GM18858 (cell line): ENCODE results near the gene TECPR1.

ENCODE experiments used
- ATAC-seq: cut with Tn5 transposase; IDR thresholded peaks from one replicate; pipeline ENCODE4 v1.9.1; 2021; ENCODE audit not compliant: unreplicated experiment

The TECPR1 gene

GRCh38 chr7:98196706-98197605 is 55.1 kb downstream of the TECPR1 start:
- no peak for ATAC-seq

GRCh38 chr7:98194672-98195457 is 57.2 kb downstream of the TECPR1 start:
- ATAC-seq = no peak

GRCh38 chr7:98194186-98194585 is 57.8 kb downstream of the TECPR1 start:
- no peak for ATAC-seq

GRCh38 chr7:98193474-98194180 is 58.4 kb downstream of the TECPR1 start:
- no peak for ATAC-seq

GRCh38 chr7:98192781-98193457 is 59.1 kb downstream of the TECPR1 start:
- no peak for ATAC-seq

GRCh38 chr7:98191668-98192431 is 60.2 kb downstream of the TECPR1 start:
- ATAC-seq = no peak

- ATAC-seq = no peak
Observed at GRCh38 chr7:98189559-98189958, 62.5 kb downstream of the TECPR1 start.

- no peak for ATAC-seq
Observed at GRCh38 chr7:98187138-98187502, 64.9 kb downstream of the TECPR1 start.

GRCh38 chr7:98186452-98187137 is 65.4 kb downstream of the TECPR1 start:
- no peak for ATAC-seq

- ATAC-seq = no peak
Observed at GRCh38 chr7:98185101-98185500, 66.9 kb downstream of the TECPR1 start.

- ATAC-seq = no peak
Observed at GRCh38 chr7:98180751-98181150, 71.3 kb downstream of the TECPR1 start.

- ATAC-seq = no peak
Observed at GRCh38 chr7:98178762-98179490, 73.1 kb downstream of the TECPR1 start.

GRCh38 chr7:98178321-98178720 is 73.7 kb downstream of the TECPR1 start:
- no peak for ATAC-seq

GRCh38 chr7:98177553-98177952 is 74.5 kb downstream of the TECPR1 start:
- no peak for ATAC-seq

- no peak for ATAC-seq
Observed at GRCh38 chr7:98175260-98175940, 76.6 kb downstream of the TECPR1 start.

GRCh38 chr7:98174334-98175259 is 77.4 kb downstream of the TECPR1 start:
- ATAC-seq = no peak

GRCh38 chr7:98171449-98171848 is 80.6 kb downstream of the TECPR1 start:
- no peak for ATAC-seq
